Mucosa of rectum (tissue), 2 donors: ENCODE measurements around the gene UBXN4.
"Not testable (repeated sequence)": the region's sequence is repeated elsewhere in the genome, so short reads cannot be mapped to it uniquely, and the experiment has no call there.

Experiments
- H3K27ac ChIP-seq, 2 donors: one replicate each; pipeline ENCODE4 v1.7.0; 2013; ENCODE audit warnings: inconsistent platforms in 2 of 2, low read depth in 2 of 2, low read length in 2 of 2
- H3K27me3 ChIP-seq, 2 donors: one replicate each; pipeline ENCODE4 v1.7.0; 2013; ENCODE audit warnings: low read length in 2 of 2; ENCODE audit not compliant: control insufficient read depth in 2 of 2, insufficient read depth in 2 of 2
- H3K36me3 ChIP-seq, 2 donors: one replicate each; pipeline ENCODE4 v1.7.0; 2013; ENCODE audit warnings: low read length in 2 of 2; ENCODE audit not compliant: control insufficient read depth in 2 of 2, insufficient read depth in 2 of 2
- H3K4me1 ChIP-seq, 2 donors: one replicate each; pipeline ENCODE4 v1.7.0; 2013; ENCODE audit warnings: low read length in 2 of 2, mild to moderate bottlenecking in 1 of 2; ENCODE audit not compliant: control insufficient read depth in 2 of 2, insufficient read depth in 2 of 2
- H3K4me3 ChIP-seq, 2 donors: one replicate each; pipeline ENCODE4 v1.7.0; 2013; ENCODE audit warnings: low read length in 2 of 2
- H3K9ac ChIP-seq, 2 donors: one replicate each; pipeline ENCODE4 v1.7.0; 2013; ENCODE audit warnings: low read length in 2 of 2, low read depth in 1 of 2, mild to moderate bottlenecking in 1 of 2
- H3K9me3 ChIP-seq, 2 donors: one replicate each; pipeline ENCODE4 v1.7.0; 2013; ENCODE audit warnings: low read length in 2 of 2; ENCODE audit not compliant: control insufficient read depth in 2 of 2
- donor health status: healthy.
- donor health status: Normal muscosa, but diverticular disease.

The UBXN4 gene

GRCh38 chr2:135786823-135787222 is 45.2 kb downstream of the UBXN4 start:
- H3K27ac ChIP-seq, result no peak overlapping the region

GRCh38 chr2:135790423-135790822 is 48.8 kb downstream of the UBXN4 start:
- H3K4me1 ChIP-seq, result no peaks in the 10 kb centered on the region
- no peak overlapping the region for H3K4me3 ChIP-seq
- H3K9me3 ChIP-seq, result no peaks in the 10 kb centered on the region
- H3K27me3 ChIP-seq, result no peaks in the 10 kb centered on the region
- no peak overlapping the region for H3K9ac ChIP-seq
- no peak overlapping the region for H3K27ac ChIP-seq
- peaks cover 4 to 10% of the 10 kb centered on the region in 2 donors for H3K36me3 ChIP-seq

More at GRCh38 chr2:135786823-135787222, 45.2 kb downstream of the UBXN4 start:
- Histone ChIP-seq H3K9ac (no peak overlapping the region), H3K9me3 (no peaks in the 10 kb centered on the region), H3K4me1 (no peaks in the 10 kb centered on the region), H3K36me3 (peaks cover 34 to 38% of the 10 kb centered on the region in 2 donors), H3K4me3 (no peak overlapping the region), H3K27me3 (no peaks in the 10 kb centered on the region)

- Histone ChIP-seq H3K4me3 (no peak overlapping the region), H3K27ac (no peak overlapping the region), H3K27me3 (no peaks in the 10 kb centered on the region)
Observed at GRCh38 chr2:135791418-135792190, 49.9 kb downstream of the UBXN4 start.

GRCh38 chr2:135792401-135793150 is 50.9 kb downstream of the UBXN4 start:
- Histone ChIP-seq H3K27ac (no peak overlapping the region), H3K36me3 (peaks cover 0 to 7% of the 10 kb centered on the region in 2 donors), H3K4me1 (no peaks in the 10 kb centered on the region)

More at GRCh38 chr2:135791418-135792190, 49.9 kb downstream of the UBXN4 start:
- no peaks in the 10 kb centered on the region for H3K4me1 ChIP-seq
- H3K36me3 ChIP-seq, result peaks cover 0 to 10% of the 10 kb centered on the region in 2 donors
- no peaks in the 10 kb centered on the region for H3K9me3 ChIP-seq
- no peak overlapping the region for H3K9ac ChIP-seq

GRCh38 chr2:135795641-135796040 is 54.0 kb downstream of the UBXN4 start:
- H3K36me3 ChIP-seq, H3K4me3 ChIP-seq, H3K27ac ChIP-seq, H3K9me3 ChIP-seq, H3K4me1 ChIP-seq, H3K27me3 ChIP-seq, H3K9ac ChIP-seq: not testable (repeated sequence)

More at GRCh38 chr2:135792401-135793150, 50.9 kb downstream of the UBXN4 start:
- Histone ChIP-seq H3K9ac (no peak overlapping the region), H3K9me3 (no peaks in the 10 kb centered on the region), H3K27me3 (no peaks in the 10 kb centered on the region), H3K4me3 (no peak overlapping the region)

- Histone ChIP-seq H3K9me3 (peaks cover 0 to 3% of the 10 kb centered on the region in 2 donors), H3K27ac (no peak overlapping the region), H3K27me3 (no peaks in the 10 kb centered on the region), H3K4me1 (no peaks in the 10 kb centered on the region), H3K4me3 (no peak overlapping the region), H3K36me3 (no peaks in the 10 kb centered on the region), H3K9ac (no peak overlapping the region)
Observed at GRCh38 chr2:135796606-135797005, 55.0 kb downstream of the UBXN4 start.

GRCh38 chr2:135797497-135798274 is 56.0 kb downstream of the UBXN4 start:
- peaks cover 0 to 3% of the 10 kb centered on the region in 2 donors for H3K9me3 ChIP-seq
- no peaks in the 10 kb centered on the region for H3K4me1 ChIP-seq
- no peak overlapping the region for H3K4me3 ChIP-seq
- H3K9ac ChIP-seq, result no peak overlapping the region
- H3K36me3 ChIP-seq, result no peaks in the 10 kb centered on the region
- no peak overlapping the region for H3K27ac ChIP-seq
- H3K27me3 ChIP-seq, result no peaks in the 10 kb centered on the region

GRCh38 chr2:135798275-135798705 is 56.6 kb downstream of the UBXN4 start:
- Histone ChIP-seq H3K4me3 (no peak overlapping the region), H3K9me3 (peaks cover 0 to 3% of the 10 kb centered on the region in 2 donors), H3K4me1 (no peaks in the 10 kb centered on the region), H3K9ac (no peak overlapping the region), H3K27me3 (no peaks in the 10 kb centered on the region), H3K27ac (no peak overlapping the region), H3K36me3 (no peaks in the 10 kb centered on the region)

GRCh38 chr2:135798762-135799161 is 57.1 kb downstream of the UBXN4 start:
- H3K36me3 ChIP-seq, result no peaks in the 10 kb centered on the region
- H3K4me1 ChIP-seq, result no peaks in the 10 kb centered on the region
- no peak overlapping the region for H3K4me3 ChIP-seq

More at GRCh38 chr2:135798762-135799161, 57.1 kb downstream of the UBXN4 start:
- Histone ChIP-seq H3K27ac (no peak overlapping the region), H3K9ac (no peak overlapping the region), H3K27me3 (no peaks in the 10 kb centered on the region), H3K9me3 (peaks cover 0 to 3% of the 10 kb centered on the region in 2 donors)
